HEK293 (cell line): ENCODE data around the gene EMP3.

ENCODE experiments used
- CTCF ChIA-PET: fragments of 350-600 bp; formaldehyde crosslinking; extraction: SDS; loops from one replicate; lab custom pipeline; 2021; ENCODE audit warnings: antibody characterized with exemption; lab: Yijun Ruan, JAX
- POLR2A ChIA-PET: fragments of 300-600 bp; formaldehyde crosslinking; extraction: SDS; loops from one replicate; lab custom pipeline; 2020; ENCODE audit warnings: antibody characterized with exemption, inconsistent platforms; lab: Yijun Ruan, JAX
- H3K27ac ChIP-seq: fragments of 200-500 bp; sonication (Bioruptor generic); 2 replicates; pipeline ENCODE4 v1.5.1; 2014; ENCODE audit warnings: low read depth, low read length, control low read depth, inconsistent platforms; ENCODE audit errors: extremely low read depth
- H3K36me3 ChIP-seq, 2 experiments: fragments of 200-500 bp in 1 of 2; sonication (Bioruptor generic) in 1 of 2; 1 replicate in 1 of 2; 2 replicates in 1 of 2; pipeline ENCODE4 v1.5.1; 2014 to 2017; ENCODE audit warnings: inconsistent platforms in 2 of 2, low read length in 2 of 2; ENCODE audit not compliant: control insufficient read depth in 2 of 2, insufficient read depth in 1 of 2
- H3K4me1 ChIP-seq: fragments of 200-500 bp; sonication (Bioruptor generic); 2 replicates; pipeline ENCODE4 v1.5.1; 2014; ENCODE audit warnings: mild to moderate bottlenecking, low read length, inconsistent platforms; ENCODE audit not compliant: control insufficient read depth, insufficient read depth
- H3K4me3 ChIP-seq: 2 replicates; pipeline ENCODE4 v1.5.1; 2011; ENCODE audit warnings: low read depth, mild to moderate bottlenecking, control low read depth, low read length, moderate library complexity
- H3K9me3 ChIP-seq: fragments of 200-500 bp; sonication (Bioruptor generic); 2 replicates; pipeline ENCODE4 v1.5.1; 2014; ENCODE audit warnings: low read depth, low read length, inconsistent platforms; ENCODE audit not compliant: control insufficient read depth, insufficient read depth
- IKZF3 ChIP-seq: fragments of 450-650 bp; IDR thresholded peaks from 2 replicates; pipeline ENCODE4 v1.5.0; 2018; ENCODE audit warnings: missing biosample characterization, mild to moderate bottlenecking, missing genetic modification characterization, moderate library complexity
- KLF16 ChIP-seq: fragments of 450-650 bp; formaldehyde crosslinking; IDR thresholded peaks from 2 replicates; pipeline ENCODE4 v1.5.1; 2017; ENCODE audit warnings: missing biosample characterization, missing genetic modification characterization
- YY2 ChIP-seq: fragments of 450-650 bp; formaldehyde crosslinking; IDR thresholded peaks from 2 replicates; pipeline ENCODE4 v1.5.1; 2016; ENCODE audit warnings: missing biosample characterization, missing genetic modification characterization
- ZBTB17 ChIP-seq: fragments of 450-650 bp; formaldehyde crosslinking; IDR thresholded peaks from 2 replicates; pipeline ENCODE4 v1.5.1; 2016; ENCODE audit warnings: missing biosample characterization, missing genetic modification characterization
- ZBTB20 ChIP-seq: fragments of 450-650 bp; formaldehyde crosslinking; IDR thresholded peaks from 2 replicates; pipeline ENCODE4 v1.5.1; 2016; ENCODE audit warnings: missing biosample characterization, missing genetic modification characterization
- ZFHX2 ChIP-seq: fragments of 450-650 bp; formaldehyde crosslinking; conservative IDR thresholded peaks from 2 replicates; pipeline ENCODE4 v1.5.1; 2016; ENCODE audit warnings: missing biosample characterization, missing genetic modification characterization
- ZFP37 ChIP-seq: fragments of 450-650 bp; formaldehyde crosslinking; IDR thresholded peaks from 2 replicates; pipeline ENCODE4 v1.5.1; 2016; ENCODE audit warnings: missing biosample characterization, missing genetic modification characterization
- ZIC2 ChIP-seq: fragments of 450-650 bp; formaldehyde crosslinking; IDR thresholded peaks from 2 replicates; pipeline ENCODE4 v1.5.1; 2016; ENCODE audit warnings: missing biosample characterization, missing genetic modification characterization
- ZNF10 ChIP-seq: fragments of 450-650 bp; formaldehyde crosslinking; IDR thresholded peaks from 2 replicates; pipeline ENCODE4 v1.5.1; 2017; ENCODE audit warnings: missing biosample characterization, missing genetic modification characterization
- ZNF140 ChIP-seq: fragments of 450-650 bp; formaldehyde crosslinking; IDR thresholded peaks from 2 replicates; pipeline ENCODE4 v1.5.1; 2016; ENCODE audit warnings: missing biosample characterization, missing genetic modification characterization
- ZNF19 ChIP-seq: fragments of 450-650 bp; formaldehyde crosslinking; IDR thresholded peaks from 2 replicates; pipeline ENCODE4; 2016; ENCODE audit warnings: missing biosample characterization, missing genetic modification characterization, low read depth
- ZNF24 ChIP-seq: fragments of 450-650 bp; formaldehyde crosslinking; IDR thresholded peaks from 2 replicates; pipeline ENCODE4 v1.5.1; 2016; ENCODE audit warnings: missing biosample characterization, missing genetic modification characterization
- ZNF311 ChIP-seq: fragments of 450-650 bp; formaldehyde crosslinking; IDR thresholded peaks from 2 replicates; pipeline ENCODE4 v1.5.1; 2017; ENCODE audit warnings: missing biosample characterization, missing genetic modification characterization, borderline replicate concordance
- ZNF501 ChIP-seq: fragments of 450-650 bp; formaldehyde crosslinking; IDR thresholded peaks from 2 replicates; pipeline ENCODE4 v1.5.1; 2016; ENCODE audit warnings: missing biosample characterization, missing genetic modification characterization
- ZNF558 ChIP-seq: fragments of 450-650 bp; formaldehyde crosslinking; IDR thresholded peaks from 2 replicates; pipeline ENCODE4 v1.5.1; 2016; ENCODE audit warnings: missing biosample characterization, missing genetic modification characterization
- ZNF561 ChIP-seq: fragments of 450-650 bp; IDR thresholded peaks from 2 replicates; pipeline ENCODE4 v1.5.1; 2018; ENCODE audit warnings: missing biosample characterization, missing genetic modification characterization, borderline replicate concordance
- ZNF571 ChIP-seq: fragments of 450-650 bp; formaldehyde crosslinking; IDR thresholded peaks from 2 replicates; pipeline ENCODE4 v1.5.0; 2017; ENCODE audit warnings: missing biosample characterization, missing genetic modification characterization
- ZNF660 ChIP-seq: fragments of 450-650 bp; IDR thresholded peaks from 2 replicates; pipeline ENCODE4 v1.5.1; 2018; ENCODE audit warnings: missing biosample characterization, mild to moderate bottlenecking, missing genetic modification characterization
- ZNF791 ChIP-seq: fragments of 450-650 bp; formaldehyde crosslinking; IDR thresholded peaks from 2 replicates; pipeline ENCODE4 v1.5.1; 2016; ENCODE audit warnings: missing biosample characterization, missing genetic modification characterization
- TF ChIP-seq, protein P1 (sequence below): fragments of 450-650 bp; formaldehyde crosslinking; IDR thresholded peaks from 2 replicates; pipeline ENCODE4 v1.5.1; 2016; ENCODE audit warnings: missing biosample characterization, missing genetic modification characterization
- TF ChIP-seq, protein P2 (sequence below): fragments of 450-650 bp; formaldehyde crosslinking; IDR thresholded peaks from 2 replicates; pipeline ENCODE4 v1.5.1; 2017; ENCODE audit warnings: missing biosample characterization, missing genetic modification characterization
- TF ChIP-seq, protein P3 (sequence below): IDR thresholded peaks from 2 replicates; pipeline ENCODE4 v1.6.1; 2011; ENCODE audit warnings: mild to moderate bottlenecking, low read depth, low read length, borderline replicate concordance
- TF ChIP-seq, protein P4 (sequence below): fragments of 450-650 bp; formaldehyde crosslinking; IDR thresholded peaks from 2 replicates; pipeline ENCODE4 v1.5.1; 2016; ENCODE audit warnings: missing biosample characterization, missing genetic modification characterization
- TF ChIP-seq, protein P5 (sequence below): fragments of 450-650 bp; formaldehyde crosslinking; IDR thresholded peaks from 2 replicates; pipeline ENCODE4 v1.5.1; 2016; ENCODE audit warnings: missing biosample characterization, missing genetic modification characterization
- TF ChIP-seq, protein P6 (sequence below): fragments of 450-650 bp; formaldehyde crosslinking; IDR thresholded peaks from 2 replicates; pipeline ENCODE4 v1.5.1; 2016; ENCODE audit warnings: missing biosample characterization, missing genetic modification characterization

The EMP3 gene

DNA sequence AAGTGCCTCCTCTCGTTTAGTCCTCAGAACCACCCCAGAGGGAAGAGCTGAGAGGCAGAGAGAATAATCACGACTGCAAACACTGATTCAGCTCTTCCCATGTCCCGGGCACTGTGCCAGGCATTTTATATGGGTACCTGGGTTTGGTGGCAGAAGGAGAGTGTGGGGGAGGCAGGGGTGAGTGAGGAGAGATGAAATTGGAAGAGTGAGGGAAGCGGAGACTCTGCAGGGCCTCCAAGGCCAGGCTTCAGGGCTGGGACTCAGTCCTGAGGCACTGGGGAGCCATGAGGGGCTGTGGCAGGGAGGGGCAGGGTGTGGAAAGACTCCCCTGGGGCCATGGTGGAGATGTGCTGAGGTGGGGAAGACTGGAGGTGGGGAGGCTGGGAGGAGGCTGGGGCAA is 47.6 kb downstream of the EMP3 start:
- Histone ChIP-seq H3K36me3 (no peaks in the 10 kb centered on the region; a peak in 1 of 3 replicates), H3K4me3 (no peak overlapping the region), H3K27ac (peak overlapping the region; percentile 61), H3K4me1 (peaks cover 12% of the 10 kb centered on the region), H3K9me3 (no peaks in the 10 kb centered on the region)
- POLR2A ChIA-PET, result interaction anchor here (1.0 to 1.8 kb wide), 3 partner anchors 9 to 51 kb away, joined by 3 to 12 read pairs (median 4); partner anchors contain the start of genes SYNGR4 and TMEM143
- CTCF ChIA-PET, result interaction anchor here (0.6 to 1.6 kb wide), 2 partner anchors 9 to 1079 kb away, joined by 3 to 8 read pairs; partner anchors contain the start of genes SYNGR4 and TMEM143
- TF ChIP-seq ZNF501 (tag by site-specific recombination) (0 out of 2 replicates have a peak, but pooled peaks have one; percentile 44), ZFP37 (tag by site-specific recombination) (no peak), KLF16 (tag by site-specific recombination) (peak; percentile 70), ZNF10 (tag by site-specific recombination) (no peak), ZIC2 (peak; percentile 54), ZNF140 (no peak), ZNF558 (tag by site-specific recombination) (no peak), ZNF791 (no peak), YY2 (tag by site-specific recombination) (no peak), ZNF660 (peak; percentile 90), ZNF561 (0 out of 2 replicates have a peak, but pooled peaks have one; percentile 57), ZBTB17 (tag by site-specific recombination) (peak; percentile 81), ZNF24 (tag by site-specific recombination) (peak; percentile 75; the same call in 1 of the 2 replicates), ZNF571 (no peak), ZFHX2 (tag by site-specific recombination) (peak; percentile 88), ZBTB20 (tag by site-specific recombination) (peak; percentile 78), ZNF19 (tag by site-specific recombination) (no peak), ZNF311 (tag by site-specific recombination) (0 out of 2 replicates have a peak, but pooled peaks have one; percentile 17), IKZF3 (tag by site-specific recombination) (peak; percentile 35; the same call in 1 of the 2 replicates)
- TF ChIP-seq, protein P1, sequence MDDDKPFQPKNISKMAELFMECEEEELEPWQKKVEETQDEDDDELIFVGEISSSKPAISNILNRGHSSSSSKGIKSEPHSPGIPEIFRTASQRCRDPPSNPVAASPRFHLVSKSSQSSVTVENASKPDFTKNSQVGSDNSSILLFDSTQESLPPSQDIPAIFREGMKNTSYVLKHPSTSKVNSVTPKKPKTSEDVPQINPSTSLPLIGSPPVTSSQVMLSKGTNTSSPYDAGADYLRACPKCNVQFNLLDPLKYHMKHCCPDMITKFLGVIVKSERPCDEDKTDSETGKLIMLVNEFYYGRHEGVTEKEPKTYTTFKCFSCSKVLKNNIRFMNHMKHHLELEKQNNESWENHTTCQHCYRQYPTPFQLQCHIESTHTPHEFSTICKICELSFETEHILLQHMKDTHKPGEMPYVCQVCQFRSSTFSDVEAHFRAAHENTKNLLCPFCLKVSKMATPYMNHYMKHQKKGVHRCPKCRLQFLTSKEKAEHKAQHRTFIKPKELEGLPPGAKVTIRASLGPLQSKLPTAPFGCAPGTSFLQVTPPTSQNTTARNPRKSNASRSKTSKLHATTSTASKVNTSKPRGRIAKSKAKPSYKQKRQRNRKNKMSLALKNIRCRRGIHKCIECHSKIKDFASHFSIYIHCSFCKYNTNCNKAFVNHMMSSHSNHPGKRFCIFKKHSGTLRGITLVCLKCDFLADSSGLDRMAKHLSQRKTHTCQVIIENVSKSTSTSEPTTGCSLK (tag by site-specific recombination), result no peak
- TF ChIP-seq, protein P2, sequence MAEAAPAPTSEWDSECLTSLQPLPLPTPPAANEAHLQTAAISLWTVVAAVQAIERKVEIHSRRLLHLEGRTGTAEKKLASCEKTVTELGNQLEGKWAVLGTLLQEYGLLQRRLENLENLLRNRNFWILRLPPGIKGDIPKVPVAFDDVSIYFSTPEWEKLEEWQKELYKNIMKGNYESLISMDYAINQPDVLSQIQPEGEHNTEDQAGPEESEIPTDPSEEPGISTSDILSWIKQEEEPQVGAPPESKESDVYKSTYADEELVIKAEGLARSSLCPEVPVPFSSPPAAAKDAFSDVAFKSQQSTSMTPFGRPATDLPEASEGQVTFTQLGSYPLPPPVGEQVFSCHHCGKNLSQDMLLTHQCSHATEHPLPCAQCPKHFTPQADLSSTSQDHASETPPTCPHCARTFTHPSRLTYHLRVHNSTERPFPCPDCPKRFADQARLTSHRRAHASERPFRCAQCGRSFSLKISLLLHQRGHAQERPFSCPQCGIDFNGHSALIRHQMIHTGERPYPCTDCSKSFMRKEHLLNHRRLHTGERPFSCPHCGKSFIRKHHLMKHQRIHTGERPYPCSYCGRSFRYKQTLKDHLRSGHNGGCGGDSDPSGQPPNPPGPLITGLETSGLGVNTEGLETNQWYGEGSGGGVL, result peak; percentile 98
- TF ChIP-seq, protein P3, sequence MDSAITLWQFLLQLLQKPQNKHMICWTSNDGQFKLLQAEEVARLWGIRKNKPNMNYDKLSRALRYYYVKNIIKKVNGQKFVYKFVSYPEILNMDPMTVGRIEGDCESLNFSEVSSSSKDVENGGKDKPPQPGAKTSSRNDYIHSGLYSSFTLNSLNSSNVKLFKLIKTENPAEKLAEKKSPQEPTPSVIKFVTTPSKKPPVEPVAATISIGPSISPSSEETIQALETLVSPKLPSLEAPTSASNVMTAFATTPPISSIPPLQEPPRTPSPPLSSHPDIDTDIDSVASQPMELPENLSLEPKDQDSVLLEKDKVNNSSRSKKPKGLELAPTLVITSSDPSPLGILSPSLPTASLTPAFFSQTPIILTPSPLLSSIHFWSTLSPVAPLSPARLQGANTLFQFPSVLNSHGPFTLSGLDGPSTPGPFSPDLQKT, result no peak
- TF ChIP-seq, protein P4, sequence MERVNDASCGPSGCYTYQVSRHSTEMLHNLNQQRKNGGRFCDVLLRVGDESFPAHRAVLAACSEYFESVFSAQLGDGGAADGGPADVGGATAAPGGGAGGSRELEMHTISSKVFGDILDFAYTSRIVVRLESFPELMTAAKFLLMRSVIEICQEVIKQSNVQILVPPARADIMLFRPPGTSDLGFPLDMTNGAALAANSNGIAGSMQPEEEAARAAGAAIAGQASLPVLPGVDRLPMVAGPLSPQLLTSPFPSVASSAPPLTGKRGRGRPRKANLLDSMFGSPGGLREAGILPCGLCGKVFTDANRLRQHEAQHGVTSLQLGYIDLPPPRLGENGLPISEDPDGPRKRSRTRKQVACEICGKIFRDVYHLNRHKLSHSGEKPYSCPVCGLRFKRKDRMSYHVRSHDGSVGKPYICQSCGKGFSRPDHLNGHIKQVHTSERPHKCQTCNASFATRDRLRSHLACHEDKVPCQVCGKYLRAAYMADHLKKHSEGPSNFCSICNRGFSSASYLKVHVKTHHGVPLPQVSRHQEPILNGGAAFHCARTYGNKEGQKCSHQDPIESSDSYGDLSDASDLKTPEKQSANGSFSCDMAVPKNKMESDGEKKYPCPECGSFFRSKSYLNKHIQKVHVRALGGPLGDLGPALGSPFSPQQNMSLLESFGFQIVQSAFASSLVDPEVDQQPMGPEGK (tag by site-specific recombination), result peak; percentile 81
- TF ChIP-seq, protein P5, sequence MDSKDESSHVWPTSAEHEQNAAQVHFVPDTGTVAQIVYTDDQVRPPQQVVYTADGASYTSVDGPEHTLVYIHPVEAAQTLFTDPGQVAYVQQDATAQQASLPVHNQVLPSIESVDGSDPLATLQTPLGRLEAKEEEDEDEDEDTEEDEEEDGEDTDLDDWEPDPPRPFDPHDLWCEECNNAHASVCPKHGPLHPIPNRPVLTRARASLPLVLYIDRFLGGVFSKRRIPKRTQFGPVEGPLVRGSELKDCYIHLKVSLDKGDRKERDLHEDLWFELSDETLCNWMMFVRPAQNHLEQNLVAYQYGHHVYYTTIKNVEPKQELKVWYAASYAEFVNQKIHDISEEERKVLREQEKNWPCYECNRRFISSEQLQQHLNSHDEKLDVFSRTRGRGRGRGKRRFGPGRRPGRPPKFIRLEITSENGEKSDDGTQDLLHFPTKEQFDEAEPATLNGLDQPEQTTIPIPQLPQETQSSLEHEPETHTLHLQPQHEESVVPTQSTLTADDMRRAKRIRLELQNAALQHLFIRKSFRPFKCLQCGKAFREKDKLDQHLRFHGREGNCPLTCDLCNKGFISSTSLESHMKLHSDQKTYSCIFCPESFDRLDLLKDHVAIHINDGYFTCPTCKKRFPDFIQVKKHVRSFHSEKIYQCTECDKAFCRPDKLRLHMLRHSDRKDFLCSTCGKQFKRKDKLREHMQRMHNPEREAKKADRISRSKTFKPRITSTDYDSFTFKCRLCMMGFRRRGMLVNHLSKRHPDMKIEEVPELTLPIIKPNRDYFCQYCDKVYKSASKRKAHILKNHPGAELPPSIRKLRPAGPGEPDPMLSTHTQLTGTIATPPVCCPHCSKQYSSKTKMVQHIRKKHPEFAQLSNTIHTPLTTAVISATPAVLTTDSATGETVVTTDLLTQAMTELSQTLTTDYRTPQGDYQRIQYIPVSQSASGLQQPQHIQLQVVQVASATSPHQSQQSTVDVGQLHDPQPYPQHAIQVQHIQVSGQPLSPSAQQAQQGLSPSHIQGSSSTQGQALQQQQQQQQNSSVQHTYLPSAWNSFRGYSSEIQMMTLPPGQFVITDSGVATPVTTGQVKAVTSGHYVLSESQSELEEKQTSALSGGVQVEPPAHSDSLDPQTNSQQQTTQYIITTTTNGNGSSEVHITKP, result peak; percentile 42
- TF ChIP-seq, protein P6, sequence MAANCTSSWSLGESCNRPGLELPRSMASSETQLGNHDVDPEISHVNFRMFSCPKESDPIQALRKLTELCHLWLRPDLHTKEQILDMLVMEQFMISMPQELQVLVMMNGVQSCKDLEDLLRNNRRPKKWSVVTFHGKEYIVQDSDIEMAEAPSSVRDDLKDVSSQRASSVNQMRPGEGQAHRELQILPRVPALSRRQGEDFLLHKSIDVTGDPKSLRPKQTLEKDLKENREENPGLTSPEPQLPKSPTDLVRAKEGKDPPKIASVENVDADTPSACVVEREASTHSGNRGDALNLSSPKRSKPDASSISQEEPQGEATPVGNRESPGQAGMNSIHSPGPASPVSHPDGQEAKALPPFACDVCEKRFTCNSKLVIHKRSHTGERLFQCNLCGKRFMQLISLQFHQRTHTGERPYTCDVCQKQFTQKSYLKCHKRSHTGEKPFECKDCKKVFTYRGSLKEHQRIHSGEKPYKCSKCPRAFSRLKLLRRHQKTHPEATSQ (tag by site-specific recombination), result no peak
